NCI-H226 (cell line): Measurements from ENCODE around the gene RIN1.
"Not testable (repeated sequence)": the region's sequence is repeated elsewhere in the genome, so short reads cannot be mapped to it uniquely, and the experiment has no call there.

Source experiments
- DNase-seq: peaks from one replicate; pipeline ENCODE4 v3.0.0-alpha.2; 2015

The RIN1 gene

DNA sequence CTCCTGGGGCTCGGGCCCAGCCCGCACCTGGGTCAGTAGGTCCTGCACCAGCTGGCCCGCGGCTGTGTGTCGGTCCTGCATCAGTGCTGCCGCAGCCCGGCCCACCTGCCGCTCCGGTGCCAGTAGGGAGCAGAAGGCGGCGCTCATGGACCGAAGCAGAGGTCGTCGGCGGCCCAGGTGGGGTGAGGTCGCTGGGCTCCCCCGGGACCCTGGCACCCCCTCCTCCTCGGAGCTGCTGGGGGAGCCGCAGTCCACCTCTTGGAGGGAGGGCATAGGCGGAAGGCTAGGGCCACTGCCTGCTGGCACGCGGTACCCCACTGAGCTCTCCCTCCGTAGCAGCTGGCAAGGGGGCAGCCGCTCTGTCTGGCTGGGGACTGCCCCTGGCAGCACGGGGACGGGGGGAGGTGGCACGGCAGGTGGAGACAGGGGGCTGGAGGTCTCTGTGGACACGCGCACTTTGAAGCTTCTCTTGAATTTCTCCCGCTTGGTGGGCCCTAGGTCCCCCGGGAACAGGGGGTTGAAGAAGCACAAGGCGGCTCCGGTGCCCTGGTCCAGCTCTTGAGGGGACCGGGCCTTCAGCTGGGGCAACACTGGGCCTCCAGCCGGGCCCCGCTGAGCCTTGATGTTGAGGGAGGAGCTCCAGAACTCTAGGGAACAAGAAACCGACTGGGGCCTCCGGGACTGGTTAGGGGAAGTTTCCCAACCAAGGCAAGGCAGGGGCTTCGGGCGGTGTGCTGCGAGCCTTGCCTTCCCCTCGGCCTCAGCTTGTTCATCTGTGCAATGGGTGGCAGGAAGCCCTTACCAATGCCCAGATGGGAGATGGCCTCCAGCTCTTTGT, 1.4 kb downstream of the RIN1 start:
- no peak for DNase-seq

DNA sequence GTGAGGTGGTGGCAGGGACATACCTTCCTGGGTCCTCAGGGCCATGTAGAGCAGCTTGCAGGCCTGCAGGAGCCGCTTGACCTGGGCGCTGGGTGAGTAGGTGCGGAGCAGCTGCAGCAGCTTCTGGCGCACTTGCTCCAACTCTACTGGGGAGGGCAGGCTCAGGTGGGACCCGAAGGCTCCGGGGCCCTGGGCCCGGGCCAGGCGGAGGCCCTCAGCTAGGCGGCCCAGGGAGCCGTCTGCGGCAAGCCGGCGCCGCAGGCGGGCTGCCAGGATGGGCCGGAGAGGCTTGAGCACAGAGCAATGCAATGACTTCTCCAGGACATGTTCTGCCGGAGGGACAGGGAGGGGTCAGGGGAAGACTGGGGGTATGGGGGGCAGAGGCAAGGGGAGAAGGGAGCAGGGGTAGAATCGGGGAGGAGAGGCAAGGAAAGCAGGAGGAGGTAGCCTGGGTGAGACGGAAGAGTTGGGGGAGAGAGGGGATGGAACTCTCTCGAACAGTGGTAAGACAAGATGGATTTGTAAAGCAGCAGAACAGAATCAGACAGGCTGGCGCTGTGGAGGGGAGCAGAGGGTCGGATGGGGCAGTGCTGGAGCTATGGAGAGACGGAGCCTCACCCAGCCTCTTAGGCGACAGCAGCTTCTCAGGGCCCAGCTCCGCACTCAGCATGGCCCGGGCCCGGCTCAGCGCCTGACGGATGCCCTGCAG, 2.2 kb downstream of the RIN1 start:
- DNase-seq, result no peak

DNA sequence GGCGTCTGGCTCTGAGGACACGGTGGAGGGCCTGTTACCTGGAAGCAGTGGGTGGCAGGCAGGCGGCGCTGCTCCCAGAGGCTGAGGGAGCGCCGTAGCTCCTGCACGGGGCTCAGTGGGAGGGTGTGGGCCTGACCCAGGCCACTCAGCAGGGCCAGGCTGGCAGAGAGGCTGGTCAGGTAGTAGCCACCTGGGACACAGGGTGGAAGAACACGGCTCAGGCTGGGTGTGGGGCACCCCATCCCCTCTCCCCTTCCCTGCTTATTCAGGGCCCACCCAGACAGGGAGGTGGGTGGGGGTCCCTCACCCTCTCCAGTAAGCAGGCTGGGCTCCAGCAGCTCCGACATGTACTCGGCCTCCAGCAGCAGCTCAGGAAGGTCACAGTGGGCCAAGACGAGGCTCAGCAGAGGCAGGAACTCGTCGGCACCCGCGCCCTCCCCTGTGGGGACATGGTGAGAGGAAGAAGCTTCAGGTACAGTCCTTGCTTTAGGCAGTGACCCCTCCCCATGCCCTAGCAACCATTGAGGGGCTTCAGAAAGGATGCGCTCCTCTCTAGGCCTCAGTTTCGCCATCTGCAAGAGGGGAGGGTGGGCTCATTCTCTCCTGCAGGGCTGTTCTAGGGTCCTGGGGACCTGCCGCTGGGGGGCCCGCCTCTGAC, 2.9 kb downstream of the RIN1 start:
- DNase-seq, result no peak

DNA sequence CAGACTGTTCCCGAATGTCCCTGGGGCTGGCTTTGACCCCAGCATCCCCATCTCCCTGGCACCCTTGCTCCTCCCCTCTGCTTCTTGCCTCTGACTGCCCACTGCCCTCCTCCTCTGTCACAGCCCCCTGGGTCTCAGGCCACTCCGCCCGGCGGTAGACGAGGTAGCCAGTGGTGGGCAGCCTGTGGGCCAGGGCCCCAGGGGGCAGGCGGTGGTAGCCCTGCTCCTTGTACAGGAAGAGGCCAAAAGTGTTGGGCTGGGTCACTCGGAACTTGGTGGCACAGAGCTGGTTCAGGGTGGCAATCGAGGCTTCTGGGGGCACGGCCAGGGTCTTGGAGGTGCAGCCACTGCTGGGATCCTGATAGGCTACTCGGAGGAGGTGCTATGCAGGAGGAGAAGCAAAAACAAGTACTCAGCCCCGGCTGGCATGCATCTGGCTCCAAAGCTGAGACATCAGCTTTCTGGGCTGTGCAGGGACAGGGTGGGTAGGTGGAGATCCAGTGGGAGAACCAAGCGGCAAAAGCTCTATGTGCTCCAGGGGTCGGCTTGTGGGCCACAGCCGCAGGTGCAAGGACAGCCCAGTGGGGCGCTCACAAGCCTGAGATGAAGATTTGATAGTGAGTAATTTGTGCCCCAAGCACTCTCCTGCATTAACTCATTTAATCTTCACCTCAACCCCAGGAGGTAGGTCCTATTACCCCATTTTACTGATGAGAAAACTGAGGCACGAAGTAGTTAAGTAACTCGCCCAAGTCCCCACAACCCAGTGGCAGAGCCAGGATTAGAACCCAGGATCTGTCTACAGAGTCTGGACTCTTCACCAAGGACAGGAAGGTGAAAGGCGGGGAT, 3.6 kb downstream of the RIN1 start:
- no peak for DNase-seq

DNA sequence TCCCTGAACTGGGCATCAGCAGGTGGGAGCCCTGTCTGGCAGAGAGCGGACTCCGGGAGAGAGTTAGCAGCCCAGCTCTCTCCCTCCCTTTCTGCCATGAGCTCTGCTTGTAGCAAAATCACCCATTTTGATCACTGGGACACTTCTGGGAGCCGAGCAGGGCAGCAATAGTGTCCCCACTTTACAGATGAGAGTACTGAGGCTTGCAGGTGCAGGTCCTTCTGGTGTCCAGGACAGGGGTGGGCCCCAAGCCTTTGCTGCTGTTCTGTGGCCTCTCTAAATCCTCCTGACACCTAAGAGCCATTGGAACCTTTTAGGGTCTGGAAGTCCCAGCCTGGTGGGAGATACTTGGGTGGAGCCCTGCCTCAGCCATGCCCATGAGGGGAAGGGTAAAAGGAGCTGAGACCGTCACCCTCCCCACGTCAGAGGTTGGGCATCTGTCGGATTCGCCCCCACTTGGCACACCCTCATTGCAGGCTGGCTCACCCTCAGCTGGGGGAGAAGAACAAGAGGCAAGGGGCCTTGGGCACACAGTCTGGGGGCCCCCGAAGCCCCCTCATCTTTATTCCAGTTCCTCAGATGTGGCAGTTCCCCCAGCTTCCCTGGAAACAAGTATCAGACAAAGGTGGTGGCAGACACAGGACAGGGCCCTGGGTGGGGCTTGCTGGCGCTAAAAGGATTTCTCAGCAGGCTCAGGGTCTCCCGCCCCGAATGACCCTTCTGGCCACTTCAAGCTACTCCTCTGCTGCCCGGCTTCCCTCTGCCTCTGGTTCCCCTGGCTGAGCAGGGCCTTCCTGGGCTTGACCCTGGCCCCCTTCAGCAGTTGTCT, 4.5 kb downstream of the RIN1 start:
- no peak for DNase-seq

DNA sequence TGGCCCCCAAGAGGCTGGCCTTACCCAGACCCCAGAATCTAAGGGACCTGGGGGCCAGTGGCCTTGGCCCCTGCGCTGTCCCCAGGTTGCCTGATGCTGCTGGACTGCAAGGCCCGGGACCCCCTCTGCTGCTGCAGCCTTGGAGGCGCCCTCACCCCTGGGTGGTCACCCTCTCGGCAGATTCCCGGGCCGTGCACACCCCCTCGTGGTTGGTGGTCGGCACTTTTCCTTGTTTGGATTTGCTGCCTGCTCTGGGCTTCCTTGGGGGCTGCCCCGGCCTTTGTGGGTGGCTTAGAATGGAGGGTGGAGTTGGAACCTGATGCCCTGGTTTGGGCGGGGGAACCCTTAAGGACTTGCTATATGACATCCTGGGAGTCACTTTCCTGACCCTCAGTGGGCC, 5.3 kb downstream of the RIN1 start:
- no peak for DNase-seq

DNA sequence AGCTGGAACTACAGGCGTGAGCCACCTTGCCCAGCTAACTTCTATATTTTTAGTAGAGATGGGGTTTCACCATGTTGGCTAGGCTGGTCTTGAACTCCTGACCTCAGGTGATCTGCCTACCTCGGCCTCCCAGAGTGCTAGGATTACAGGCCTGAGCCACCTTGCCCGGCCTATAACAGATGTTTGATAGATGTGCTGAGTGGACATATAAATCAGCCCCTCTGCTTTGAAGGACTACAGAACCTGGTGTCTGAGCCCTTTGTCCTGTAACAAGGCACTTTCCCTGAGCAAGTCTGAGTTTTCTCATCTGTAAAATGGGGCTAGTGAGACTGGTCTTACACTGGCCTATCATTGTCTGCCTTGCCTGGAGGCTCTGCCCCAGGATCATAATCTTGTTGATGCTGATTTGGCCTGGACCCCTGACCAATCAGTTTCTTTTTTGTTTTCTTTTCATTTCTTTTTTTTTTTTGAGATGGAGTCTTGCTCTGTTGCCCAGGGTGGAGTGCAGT, 7.0 kb downstream of the RIN1 start:
- no peak for DNase-seq

DNA sequence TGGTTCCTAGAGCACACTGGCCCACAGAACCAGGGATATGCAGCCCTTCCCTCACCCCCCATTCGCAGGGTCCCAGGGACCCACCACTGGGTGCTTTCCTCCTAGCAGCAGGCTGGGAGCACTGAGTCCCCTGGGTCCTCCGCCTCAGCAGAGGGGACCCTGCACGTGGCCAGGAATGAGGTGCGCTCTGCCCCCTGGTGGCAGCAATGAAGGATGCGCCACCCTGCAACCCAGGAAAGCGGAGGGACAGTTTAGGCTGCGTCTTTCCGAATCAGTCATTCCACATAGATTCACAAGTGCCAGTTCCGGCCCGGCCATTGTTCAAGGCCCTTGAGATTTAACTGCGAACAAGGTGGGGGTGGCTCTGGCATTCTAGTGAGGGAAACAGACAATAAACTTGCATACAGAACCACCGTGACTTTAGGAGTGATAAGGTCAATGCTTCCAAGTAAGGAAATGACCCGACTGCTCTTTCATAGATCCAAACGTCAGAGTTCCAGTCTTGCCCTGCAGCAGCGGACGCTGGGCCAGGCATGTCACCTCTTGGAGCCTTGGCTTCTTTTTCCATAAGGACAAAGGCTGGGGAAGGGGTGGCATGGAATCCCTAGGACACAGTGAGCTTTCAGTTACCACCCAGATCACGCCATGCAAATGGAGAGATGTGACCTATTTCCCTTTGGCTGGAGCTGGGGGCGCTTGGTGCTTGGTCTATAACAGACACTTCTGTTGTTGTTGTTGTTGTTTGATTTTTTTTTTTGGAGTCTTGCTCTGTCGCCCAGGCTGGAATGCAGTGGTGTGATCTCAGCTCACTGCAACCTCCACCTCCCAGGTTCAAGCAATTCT, 7.7 kb downstream of the RIN1 start:
- DNase-seq, result peak; percentile 57

DNA sequence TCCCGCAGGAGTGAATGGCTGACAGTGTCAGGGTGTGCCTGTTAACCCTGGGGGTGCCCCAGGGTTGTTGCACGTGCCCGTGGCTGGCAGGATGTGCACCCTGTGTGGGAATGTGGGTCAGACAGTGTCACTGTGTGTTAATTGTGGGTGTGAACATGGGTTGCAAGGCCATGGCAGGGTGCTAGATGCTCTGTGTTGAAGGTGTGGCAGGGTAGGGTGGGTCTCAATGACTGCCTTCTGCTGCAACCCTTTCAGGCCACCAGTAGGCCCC, 8.3 kb downstream of the RIN1 start:
- peak; percentile 26 for DNase-seq

DNA sequence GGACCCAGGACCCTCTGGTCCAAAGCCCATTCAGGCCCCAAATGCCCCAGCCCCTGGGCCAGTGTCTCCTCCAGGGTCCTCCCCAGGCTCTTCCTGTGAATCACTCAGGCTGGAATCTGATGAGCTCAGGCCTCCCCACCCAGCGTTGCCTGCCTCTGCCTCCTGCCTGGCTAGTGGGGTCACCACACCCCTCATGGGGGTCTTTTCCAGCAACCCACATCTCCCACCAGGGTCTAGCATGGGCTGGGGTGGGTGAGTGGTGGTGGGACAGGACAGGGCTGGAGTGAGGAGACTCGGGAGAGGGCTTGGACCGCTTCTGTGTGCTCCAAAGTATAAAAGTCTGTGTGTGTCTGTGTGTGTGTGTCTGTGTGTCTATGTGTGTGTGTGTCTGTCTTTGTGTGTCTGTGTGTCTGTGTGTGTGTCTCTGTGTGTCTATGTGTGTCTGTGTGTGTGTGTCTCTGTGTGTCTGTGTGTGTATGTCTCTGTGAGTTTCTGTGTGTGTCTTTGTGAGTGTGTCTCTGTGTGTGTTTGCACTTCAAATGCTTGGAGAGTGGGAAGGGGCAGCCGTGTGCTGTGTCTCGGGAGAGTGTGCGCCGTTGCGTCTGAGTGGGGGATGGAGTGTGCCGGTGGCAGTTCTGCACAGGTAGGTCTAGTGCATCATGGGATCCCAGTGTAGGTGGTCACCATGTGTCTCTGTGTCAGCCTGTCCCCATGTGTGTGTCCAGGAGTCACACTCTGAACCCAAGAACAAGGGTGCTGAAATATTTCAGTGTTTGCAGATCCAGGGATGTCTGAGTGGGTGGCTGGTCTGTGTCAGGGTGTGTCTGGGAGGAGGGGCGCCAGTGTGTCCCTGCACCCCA, 8.8 kb downstream of the RIN1 start:
- DNase-seq, result peak; percentile 79

DNA sequence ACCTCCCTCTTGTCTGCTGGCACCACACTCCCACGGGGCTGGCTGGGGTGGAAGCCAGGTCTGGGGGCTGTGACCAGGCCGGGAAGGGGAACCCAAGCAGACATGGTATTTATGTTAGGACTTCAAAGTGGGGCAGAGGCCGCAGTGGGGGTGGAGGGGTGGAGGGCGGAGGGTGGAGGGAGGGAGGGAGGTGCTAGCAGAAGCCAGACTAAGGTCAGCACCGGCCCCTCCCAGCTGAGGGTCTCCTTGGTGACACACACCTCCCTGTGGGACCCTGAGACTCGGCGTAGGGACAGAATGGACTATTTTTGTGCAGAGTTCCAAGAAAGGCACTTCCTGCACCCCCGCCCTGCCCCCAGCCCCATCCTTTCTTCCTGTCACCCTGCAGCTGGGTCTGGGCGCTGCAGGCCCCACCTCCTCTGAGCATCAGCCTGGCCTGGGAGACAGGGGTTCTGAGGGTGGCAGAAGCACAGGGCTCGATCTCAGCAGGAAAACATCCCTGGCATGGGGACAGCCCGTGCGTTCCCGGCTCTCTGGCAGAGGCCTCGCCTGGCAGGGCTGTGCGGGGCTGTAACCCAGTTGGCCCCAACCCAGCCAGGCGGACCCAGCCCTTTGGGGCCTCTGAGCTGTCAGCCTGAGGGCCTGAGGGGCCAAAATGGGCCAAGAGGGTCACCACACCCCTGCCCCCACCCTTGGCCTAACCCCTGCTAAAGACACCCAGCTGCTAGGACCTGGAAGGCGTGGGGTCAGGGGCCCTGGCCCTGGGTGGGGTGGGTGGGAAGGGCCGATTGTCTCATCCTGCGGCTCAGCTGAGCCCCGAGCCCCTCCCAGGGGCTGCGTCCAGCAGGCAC, 9.7 kb downstream of the RIN1 start:
- DNase-seq, result peak; percentile 68

DNA sequence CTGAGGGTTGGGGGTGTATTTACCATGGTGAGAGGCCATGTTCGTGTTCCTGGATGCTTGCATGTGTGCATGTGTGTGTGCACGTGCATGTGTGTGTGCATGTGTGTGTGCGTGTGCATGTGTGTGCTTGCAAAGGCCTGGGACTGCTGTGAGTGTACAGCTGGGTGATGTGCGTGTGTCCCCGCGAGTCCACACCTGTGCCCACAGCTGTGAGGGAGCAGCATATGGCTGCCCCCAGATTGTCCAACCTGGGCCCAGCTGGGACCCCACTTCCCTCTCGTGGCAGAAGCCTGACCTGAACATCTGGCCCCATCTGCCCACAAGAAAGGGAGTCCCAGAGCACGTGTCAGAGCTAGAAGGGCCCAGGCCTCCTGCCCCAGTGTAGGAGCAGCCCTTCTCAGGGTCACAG, 11.0 kb downstream of the RIN1 start:
- no peak for DNase-seq

DNA sequence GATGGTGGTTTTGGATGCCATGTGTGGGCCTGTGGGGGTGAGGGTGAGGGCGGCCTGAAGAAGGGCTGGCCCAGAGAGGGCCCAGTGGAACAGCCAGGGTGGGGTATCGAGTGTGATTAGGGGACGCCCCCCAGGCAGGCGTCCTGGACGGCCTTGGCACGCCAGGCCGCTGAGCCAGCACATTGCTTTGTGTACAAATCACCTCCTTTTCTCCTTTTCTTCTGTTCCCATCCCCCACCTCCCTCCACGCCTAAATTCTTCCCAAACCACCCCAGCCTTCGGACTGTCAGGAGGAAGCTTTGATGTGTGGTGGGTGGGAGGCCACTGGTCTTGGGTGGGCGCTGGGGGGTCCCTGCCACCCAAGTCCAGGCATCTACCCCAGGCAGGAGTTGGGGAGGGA, 11.6 kb downstream of the RIN1 start:
- peak; percentile 57 for DNase-seq

DNA sequence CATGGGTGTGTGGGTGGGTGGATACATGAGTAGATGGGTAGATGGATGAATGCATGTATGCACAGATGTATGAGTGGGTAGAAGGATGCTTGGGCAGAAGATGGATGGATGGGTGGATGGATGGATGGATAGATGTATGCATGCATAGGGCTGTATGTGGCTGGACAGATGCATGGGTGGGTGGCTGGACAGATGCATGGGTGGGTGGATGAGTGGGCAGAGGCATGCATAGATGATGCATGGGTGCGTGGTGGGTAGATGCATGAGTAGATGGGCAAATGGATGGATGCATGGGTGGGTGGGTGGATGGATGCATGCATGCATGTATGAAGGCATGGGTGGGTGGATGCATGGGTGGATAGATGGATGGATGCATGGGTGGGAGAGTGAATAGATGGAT, 12.6 kb downstream of the RIN1 start:
- DNase-seq, result no peak

DNA sequence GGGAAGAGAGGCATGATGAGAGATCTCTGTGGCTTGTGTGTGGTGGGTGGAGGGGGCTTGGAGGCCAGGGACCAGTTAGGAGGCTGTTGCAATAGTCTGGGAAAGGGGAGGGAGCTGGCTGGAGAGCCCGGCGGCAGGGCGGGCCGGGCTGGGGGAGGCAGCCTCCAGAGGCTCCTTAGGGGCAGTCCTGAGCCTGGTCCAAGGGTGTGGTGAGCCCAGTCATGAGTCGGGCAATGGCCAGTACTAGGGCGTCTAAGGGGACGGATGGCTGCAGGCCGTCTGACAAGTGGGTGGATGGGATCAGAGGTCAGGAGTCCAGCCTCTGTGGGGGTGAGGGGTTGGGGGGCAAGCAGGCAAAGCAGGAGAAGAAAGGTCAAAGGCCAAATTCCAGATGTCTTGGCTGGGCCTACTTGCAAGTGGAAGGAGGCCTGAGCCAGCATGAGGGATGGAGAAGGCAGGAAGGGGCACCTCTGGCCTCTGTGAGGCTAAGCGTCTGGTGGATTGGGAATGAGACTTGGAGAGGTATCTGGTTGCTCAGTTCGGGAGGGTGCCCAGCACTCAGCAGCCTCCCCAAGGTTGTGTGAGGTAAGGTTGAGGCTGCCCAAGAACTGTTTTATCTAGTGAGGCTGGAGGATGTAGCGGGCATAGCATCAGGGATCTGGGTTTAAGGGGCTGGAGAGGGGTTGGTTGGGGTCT, 13.4 kb downstream of the RIN1 start:
- DNase-seq, result no peak

DNA sequence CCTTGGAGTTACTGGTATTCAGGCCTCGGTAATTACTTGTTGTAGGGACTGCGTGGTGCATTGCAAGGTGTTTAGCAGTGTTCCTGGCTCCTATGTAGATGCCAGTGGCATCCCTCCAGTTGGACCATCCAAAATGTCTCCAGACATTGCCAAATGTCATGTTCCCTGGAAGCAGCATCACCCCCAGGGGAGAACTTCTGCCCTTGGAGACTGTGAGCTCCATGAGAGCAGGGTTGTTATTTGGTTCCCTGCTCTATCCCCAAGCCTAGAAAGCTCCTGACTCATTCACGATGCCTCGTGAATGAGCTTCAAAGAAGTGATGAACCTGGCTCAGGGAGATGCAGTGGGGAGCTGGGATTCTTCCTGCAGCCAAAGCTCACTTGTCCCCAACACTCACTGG, 14.6 kb downstream of the RIN1 start:
- no peak for DNase-seq

DNA sequence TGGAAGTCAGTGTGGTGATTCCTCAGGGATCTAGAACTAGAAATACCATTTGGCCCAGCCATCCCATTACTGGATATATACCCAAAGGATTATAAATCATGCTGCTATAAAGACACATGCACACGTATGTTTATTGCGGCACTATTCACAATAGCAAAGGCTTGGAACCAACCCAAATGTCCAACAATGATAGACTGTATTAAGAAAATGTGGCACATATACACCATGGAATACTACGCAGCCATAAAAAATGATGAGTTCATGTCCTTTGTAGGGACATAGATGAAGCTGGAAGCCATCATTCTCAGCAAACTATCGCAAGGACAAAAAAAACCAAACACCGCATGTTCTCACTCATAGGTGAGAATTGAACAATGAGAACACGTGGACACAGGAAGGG, 15.5 kb downstream of the RIN1 start:
- not testable (repeated sequence) for DNase-seq

DNA sequence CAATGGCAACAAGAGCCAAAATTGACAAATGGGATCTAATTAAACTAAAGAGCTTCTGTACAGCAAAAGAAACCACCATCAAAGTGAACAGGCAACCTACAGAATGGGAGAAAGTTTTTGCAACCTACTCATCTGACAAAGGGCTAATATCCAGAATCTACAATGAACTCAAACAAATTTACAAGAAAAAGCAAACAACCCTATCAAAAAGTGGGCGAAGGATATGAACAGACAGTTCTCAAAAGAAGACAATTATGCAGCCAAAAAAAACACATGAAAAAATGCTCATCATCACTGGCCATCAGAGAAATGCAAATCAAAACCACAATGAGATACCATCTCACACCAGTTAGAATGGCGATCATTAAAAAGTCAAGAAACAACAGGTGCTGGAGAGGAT, 15.9 kb downstream of the RIN1 start:
- DNase-seq, result not testable (repeated sequence)

DNA sequence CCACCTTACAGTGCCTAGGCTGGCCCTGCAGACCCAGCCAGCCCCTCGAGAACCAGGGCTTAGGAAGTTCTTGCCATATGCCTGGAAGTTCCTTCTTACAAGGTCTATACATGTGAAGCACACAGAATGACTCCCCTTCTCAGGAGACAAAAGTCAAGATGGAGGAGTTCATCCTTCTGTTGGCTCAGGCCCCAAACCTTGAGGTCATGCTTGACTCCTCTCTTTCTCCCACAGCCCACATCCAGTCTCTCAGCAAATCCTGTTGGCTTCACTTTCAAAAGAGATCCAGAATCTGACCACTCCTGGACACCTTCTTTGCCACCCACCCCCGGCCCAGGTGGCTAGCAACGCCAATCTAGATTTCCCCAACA, 17.6 kb downstream of the RIN1 start:
- DNase-seq, result peak; percentile 64
